Measurements from ENCODE around the gene P2RY6. TPM values are rescaled to one million over a fixed set of nuclear protein-coding genes. Genes with fewer than 3 reads are reported as not detected.
"Not testable (repeated sequence)": the region's sequence is repeated elsewhere in the genome, so short reads cannot be mapped to it uniquely, and the experiment has no call there.

Gene P2RY6
- total RNA-seq, 1 donor, result 1.2 TPM

- TF ChIP-seq, protein P1, sequence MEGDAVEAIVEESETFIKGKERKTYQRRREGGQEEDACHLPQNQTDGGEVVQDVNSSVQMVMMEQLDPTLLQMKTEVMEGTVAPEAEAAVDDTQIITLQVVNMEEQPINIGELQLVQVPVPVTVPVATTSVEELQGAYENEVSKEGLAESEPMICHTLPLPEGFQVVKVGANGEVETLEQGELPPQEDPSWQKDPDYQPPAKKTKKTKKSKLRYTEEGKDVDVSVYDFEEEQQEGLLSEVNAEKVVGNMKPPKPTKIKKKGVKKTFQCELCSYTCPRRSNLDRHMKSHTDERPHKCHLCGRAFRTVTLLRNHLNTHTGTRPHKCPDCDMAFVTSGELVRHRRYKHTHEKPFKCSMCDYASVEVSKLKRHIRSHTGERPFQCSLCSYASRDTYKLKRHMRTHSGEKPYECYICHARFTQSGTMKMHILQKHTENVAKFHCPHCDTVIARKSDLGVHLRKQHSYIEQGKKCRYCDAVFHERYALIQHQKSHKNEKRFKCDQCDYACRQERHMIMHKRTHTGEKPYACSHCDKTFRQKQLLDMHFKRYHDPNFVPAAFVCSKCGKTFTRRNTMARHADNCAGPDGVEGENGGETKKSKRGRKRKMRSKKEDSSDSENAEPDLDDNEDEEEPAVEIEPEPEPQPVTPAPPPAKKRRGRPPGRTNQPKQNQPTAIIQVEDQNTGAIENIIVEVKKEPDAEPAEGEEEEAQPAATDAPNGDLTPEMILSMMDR (IDR thresholded peaks at IDR 0.05; ENCODE audit: insufficient read depth, low read length), result no peak
These were observed 4.9 kb upstream of the P2RY6 start for GRCh38 chr11:73267122-73267846.

GRCh38 chr11:73267906-73268540 is 4.1 kb upstream of the P2RY6 start:
- no peak overlapping the region for H3K4me3 ChIP-seq (ENCODE audit: low read depth, low read length)
- TF ChIP-seq, protein P1 (IDR thresholded peaks at IDR 0.05; ENCODE audit: insufficient read depth, low read length), result no peak
- DNase-seq (ENCODE audit: low read depth), result no peak

More at GRCh38 chr11:73267122-73267846, 4.9 kb upstream of the P2RY6 start:
- H3K4me3 ChIP-seq (ENCODE audit: low read depth, low read length), result no peak overlapping the region
- no peak for DNase-seq (ENCODE audit: low read depth)

DNA sequence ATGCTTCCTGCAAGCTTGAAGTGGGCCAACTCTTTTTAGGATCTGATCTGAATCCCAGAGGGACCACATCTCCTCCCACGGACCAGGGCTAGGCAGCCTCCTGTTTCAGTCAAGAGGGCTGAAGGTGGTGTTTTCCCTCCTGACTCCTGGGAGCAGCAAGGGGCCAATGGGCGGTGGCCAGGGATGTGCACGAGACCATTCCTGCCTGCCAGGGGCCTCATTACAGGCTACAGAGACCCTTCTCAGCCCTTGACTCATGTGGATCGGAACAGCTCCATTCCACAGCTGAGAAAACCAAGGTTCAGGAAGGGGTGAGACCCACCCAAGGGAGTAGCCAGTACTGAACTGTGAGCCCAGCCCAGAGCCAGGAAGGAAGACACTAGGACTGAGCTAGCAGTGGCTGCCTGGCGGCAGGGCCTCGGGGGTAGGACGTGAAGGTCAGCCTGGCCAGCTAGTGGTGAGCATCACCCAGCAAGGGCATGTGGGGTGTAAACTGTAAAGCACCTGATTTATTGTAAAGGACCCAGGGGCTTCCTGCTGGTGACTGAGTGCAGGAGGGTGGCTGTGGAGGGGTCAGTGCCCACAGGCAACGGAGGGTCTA is 3.4 kb upstream of the P2RY6 start:
- no peak overlapping the region for H3K4me3 ChIP-seq (ENCODE audit: low read depth, low read length)
- TF ChIP-seq, protein P1 (IDR thresholded peaks at IDR 0.05; ENCODE audit: insufficient read depth, low read length), result no peak
- DNase-seq (ENCODE audit: low read depth), result no peak

- H3K4me3 ChIP-seq (ENCODE audit: low read depth, low read length), result no peak overlapping the region
- TF ChIP-seq, protein P1 (IDR thresholded peaks at IDR 0.05; ENCODE audit: insufficient read depth, low read length), result no peak
- no peak for DNase-seq (ENCODE audit: low read depth)
These were observed 2.6 kb upstream of the P2RY6 start for GRCh38 chr11:73269459-73270015.

DNA sequence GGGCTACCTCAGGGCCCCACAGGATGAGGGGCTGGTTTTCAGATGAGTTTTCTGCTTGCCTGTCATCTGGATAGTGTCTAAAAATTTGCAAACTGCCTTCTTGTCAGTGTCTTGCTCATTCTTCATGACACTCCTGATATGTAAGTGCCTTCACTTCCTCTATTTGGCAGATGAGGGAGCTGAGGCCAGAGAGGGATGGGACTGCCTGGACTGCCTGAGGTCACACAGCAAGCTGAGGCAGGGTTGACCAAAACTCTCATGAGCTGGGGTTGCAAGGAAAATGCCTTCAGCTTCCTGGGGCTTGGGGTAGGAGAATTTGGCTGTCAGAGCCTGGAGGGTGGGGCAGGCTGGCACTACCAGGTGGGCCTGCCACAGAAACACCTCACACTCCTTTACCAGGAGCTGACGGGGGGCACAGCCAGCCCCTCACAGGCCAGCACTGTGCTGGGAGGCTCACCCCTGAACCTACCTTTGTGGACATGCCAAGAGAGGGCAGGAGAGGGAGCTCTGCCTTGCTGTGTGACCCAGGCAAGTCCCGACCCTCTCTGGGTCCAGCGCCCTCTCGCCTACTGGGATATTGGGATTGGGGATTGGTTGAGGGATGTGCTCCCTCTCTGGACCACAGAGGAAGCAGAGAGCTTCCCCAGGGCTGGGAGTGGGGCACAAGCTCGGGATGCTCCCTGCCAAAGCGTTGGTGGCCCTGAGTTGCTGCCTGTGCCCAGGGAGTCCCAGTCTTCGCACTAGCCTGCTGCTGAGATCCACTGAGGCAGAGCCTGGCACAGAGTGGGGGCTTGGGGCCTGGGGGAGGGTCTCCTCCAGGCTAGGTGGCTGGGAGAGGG is 1.9 kb upstream of the P2RY6 start:
- no peak overlapping the region for H3K4me3 ChIP-seq (ENCODE audit: low read depth, low read length)
- TF ChIP-seq, protein P1 (IDR thresholded peaks at IDR 0.05; ENCODE audit: insufficient read depth, low read length), result no peak
- no peak for DNase-seq (ENCODE audit: low read depth)

DNA sequence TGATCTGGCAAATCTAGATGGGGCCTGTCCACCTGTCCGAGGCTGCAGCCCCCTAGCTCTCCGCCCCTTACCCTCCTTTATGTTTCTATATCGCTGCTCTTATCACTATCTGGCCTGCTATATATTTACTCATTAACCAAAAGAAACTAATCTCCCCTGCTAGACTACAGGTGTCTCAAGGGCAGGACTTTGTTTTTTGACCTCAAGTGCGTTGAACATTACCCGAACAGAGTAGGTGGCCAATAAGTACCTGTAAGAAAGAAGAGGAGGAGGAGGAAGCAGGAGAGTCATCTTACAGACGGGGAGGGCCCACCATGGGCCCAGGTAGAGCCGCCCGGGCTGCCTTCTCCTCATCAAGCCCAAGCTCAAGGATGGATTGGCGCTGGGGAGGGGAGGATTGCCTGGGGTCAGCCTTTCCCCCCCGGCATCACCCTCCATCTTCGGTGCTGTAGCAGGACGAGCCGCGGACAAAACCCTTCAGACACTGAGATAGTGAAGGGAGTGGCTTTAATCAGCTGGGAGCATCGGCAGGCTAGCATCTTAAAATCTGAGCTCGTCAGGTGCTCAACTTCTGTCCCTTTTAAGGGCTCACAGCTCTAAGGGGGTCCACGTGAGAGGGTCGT is 1.2 kb upstream of the P2RY6 start:
- no peak overlapping the region for H3K4me3 ChIP-seq (ENCODE audit: low read depth, low read length)
- no peak for DNase-seq (ENCODE audit: low read depth)
- TF ChIP-seq, protein P1 (IDR thresholded peaks at IDR 0.05; ENCODE audit: insufficient read depth, low read length), result no peak

GRCh38 chr11:73271478-73271865 is 666 bp upstream of the P2RY6 start:
- DNase-seq (ENCODE audit: low read depth); H3K4me3 ChIP-seq (ENCODE audit: low read depth, low read length): not testable (repeated sequence)

Data from fibroblast of the aortic adventitia (primary cell).